ENCODE results near the gene KRTAP3-3. TPM values are rescaled to one million over a fixed set of nuclear protein-coding genes. Genes with fewer than 3 reads are reported as not detected.

The KRTAP3-3 gene
- total and polyA plus RNA-seq, 2 of the 8 experiments (the other 6 are each of a cell fraction or from before 2014, with no cell fraction given): not detected

DNA sequence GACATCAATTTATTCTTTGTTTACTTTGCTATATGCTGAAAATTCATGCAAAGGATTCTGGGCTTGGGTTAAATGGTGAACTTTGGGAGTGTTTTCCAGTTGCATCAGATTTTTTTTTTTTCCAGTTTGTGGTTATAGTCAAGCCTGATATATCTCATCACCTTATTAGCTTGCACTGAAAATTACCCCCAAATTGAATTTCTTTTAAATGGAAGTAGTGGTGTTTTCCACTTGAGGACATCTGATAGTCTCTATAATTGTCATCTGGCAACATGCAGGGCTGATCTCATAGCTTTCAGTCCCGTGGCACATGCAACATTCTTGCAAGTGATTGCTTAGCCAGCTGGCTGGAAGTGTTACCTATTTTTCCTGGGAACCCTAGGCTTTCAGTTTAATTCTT is 19.6 kb upstream of the KRTAP3-3 start (continued):
- TF ChIP-seq TEAD4 (IDR thresholded peaks at IDR 0.05; ENCODE audit: low read depth, low read length) (no peak), BRCA1 (IDR thresholded peaks at IDR 0.05; ENCODE audit: low read depth, low read length) (no peak), NANOG (IDR thresholded peaks at IDR 0.05; ENCODE audit: insufficient read depth, low read depth, low read length, poor library complexity, severe bottlenecking) (no peak)
